OCI-LY3 (cell line): ENCODE data around the gene CCDC201.

ENCODE experiments used
- EZH2phosphoT487 ChIP-seq: fragments of 200-600 bp; shearing (Covaris generic); IDR thresholded peaks from 2 replicates; pipeline ENCODE4 v1.6.1; 2018; ENCODE audit warnings: antibody characterized with exemption, mixed run types, low read depth
- TF ChIP-seq, protein P1 (sequence below): fragments of 200-600, 300-600 bp; sonication (generic); IDR thresholded peaks from 2 replicates; pipeline ENCODE4 v1.5.1; 2014; ENCODE audit warnings: antibody characterized with exemption, low read length, low read depth

DNA sequence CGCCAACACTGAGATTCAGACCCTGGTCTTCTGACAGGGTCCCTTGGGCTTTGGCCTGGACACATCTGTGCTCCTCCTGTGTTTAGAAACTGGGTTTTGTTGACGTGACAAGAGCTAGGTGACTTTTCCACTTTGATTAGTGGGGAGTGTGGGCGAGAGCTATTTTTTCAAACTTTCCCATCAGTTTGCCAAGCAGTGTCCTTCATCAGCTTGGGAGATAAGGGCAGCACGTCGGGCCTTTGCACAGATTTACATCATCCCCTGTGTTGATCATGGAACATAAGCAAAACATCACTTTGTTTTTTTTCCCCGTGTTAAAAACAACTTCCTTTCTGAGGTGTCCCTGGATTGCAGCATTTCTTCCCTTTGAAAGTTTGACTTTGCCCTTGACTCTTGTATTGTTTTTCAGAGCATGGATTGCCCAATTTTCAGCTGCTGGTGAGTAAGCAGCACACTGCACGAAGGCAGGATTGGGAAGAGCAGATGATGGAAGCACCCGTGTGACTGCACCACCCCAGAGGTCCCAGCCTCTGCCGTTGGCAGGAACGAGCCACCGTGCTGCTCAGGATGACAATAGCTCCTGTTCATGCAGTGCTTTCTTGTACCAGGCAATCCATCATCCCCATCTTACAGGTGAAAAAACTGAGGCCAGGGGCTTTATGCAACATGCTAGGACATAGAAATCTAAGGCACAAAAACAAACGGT is 9.0 kb upstream of the CCDC201 start:
- TF ChIP-seq, protein P1, sequence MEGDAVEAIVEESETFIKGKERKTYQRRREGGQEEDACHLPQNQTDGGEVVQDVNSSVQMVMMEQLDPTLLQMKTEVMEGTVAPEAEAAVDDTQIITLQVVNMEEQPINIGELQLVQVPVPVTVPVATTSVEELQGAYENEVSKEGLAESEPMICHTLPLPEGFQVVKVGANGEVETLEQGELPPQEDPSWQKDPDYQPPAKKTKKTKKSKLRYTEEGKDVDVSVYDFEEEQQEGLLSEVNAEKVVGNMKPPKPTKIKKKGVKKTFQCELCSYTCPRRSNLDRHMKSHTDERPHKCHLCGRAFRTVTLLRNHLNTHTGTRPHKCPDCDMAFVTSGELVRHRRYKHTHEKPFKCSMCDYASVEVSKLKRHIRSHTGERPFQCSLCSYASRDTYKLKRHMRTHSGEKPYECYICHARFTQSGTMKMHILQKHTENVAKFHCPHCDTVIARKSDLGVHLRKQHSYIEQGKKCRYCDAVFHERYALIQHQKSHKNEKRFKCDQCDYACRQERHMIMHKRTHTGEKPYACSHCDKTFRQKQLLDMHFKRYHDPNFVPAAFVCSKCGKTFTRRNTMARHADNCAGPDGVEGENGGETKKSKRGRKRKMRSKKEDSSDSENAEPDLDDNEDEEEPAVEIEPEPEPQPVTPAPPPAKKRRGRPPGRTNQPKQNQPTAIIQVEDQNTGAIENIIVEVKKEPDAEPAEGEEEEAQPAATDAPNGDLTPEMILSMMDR: no peak
- no peak for TF ChIP-seq EZH2phosphoT487
